ENCODE measurements around the gene SGCD.
A peak's percentile ranks its signal among the peaks of the same experiment; 100 is the strongest.

The SGCD gene

DNA sequence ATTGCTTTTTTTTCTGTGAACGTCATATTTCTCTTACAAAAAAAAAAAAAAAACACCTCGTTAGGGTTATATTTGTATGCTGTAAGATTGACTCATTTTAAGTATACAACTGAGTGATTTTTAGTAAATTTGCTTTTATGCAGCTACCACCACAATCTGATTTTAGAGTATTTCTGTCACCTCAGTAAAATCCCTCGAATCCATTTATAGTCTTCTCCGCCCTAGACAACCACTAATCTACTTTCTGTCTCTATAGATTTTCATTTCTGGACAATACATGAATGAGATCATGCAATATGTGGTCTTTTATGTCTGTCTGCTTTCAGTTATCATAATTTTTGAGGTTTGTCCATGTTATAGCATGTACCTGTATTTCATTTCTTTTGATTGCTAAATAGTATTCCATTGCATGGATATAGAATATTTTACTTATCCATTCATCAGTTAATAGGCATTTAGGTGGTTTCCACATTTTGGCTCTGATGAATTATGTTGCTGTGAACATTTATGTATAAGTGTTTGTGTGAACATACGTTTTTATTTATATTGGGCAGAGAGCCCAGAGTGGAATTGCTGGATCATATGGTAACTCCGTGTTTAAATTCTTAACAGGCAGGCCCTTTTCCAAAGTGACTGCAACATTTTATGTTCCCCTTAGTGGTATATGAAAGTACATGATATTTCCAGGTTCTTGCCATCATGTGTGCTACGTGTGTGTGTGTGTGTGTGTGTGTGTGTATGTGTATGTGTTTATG, 171.4 kb downstream of the SGCD start:
- H3K27ac ChIP-seq = no peak overlapping the region

DNA sequence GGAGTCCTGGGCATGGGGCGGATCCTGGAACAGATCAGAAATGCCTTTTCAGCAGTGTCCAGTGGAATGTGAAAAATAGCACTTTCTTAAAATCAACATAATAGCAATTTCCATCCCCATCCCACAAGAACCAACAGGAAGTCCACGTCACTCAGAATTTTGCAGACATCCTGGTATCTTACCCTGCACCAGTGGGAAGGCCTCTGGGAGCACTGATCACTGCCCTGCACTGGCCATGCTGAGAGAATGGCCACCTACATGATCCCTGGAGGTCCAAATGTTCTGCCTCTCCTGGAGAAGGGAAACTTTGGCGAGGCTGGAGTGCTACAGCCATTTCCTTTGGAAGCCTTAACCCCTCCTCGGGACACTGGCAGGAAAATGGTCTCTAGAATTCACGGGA, 173.8 kb downstream of the SGCD start:
- peak overlapping the region; percentile 29 for H3K27ac ChIP-seq
- TF ChIP-seq, protein P1, sequence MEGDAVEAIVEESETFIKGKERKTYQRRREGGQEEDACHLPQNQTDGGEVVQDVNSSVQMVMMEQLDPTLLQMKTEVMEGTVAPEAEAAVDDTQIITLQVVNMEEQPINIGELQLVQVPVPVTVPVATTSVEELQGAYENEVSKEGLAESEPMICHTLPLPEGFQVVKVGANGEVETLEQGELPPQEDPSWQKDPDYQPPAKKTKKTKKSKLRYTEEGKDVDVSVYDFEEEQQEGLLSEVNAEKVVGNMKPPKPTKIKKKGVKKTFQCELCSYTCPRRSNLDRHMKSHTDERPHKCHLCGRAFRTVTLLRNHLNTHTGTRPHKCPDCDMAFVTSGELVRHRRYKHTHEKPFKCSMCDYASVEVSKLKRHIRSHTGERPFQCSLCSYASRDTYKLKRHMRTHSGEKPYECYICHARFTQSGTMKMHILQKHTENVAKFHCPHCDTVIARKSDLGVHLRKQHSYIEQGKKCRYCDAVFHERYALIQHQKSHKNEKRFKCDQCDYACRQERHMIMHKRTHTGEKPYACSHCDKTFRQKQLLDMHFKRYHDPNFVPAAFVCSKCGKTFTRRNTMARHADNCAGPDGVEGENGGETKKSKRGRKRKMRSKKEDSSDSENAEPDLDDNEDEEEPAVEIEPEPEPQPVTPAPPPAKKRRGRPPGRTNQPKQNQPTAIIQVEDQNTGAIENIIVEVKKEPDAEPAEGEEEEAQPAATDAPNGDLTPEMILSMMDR (conservative IDR thresholded peaks at IDR 0.05) = no peak

More for the DNA sequence above, 171.4 kb downstream of the SGCD start:
- TF ChIP-seq, protein P1 (conservative IDR thresholded peaks at IDR 0.05) = no peak

DNA sequence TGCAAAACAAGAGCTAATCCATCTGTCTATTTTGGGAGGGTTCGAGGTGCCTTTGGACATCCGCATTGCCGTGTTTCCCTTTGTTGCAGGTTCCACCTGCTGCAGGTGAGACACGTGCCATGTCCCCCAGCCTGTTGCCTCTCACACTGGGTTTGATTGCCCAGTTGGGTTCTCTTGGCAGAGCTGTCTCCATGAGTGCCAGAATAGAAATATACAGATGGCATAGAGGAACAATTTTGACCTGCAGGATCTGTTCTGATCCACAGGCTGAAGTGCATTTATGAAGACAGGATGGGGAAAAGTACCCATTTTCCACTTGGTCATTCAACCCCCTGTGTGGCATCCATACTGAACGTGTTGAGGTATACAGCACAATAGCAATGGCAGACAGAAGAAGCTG, 178.1 kb downstream of the SGCD start:
- TF ChIP-seq, protein P1 (conservative IDR thresholded peaks at IDR 0.05) = no peak
- H3K27ac ChIP-seq = no peak overlapping the region

DNA sequence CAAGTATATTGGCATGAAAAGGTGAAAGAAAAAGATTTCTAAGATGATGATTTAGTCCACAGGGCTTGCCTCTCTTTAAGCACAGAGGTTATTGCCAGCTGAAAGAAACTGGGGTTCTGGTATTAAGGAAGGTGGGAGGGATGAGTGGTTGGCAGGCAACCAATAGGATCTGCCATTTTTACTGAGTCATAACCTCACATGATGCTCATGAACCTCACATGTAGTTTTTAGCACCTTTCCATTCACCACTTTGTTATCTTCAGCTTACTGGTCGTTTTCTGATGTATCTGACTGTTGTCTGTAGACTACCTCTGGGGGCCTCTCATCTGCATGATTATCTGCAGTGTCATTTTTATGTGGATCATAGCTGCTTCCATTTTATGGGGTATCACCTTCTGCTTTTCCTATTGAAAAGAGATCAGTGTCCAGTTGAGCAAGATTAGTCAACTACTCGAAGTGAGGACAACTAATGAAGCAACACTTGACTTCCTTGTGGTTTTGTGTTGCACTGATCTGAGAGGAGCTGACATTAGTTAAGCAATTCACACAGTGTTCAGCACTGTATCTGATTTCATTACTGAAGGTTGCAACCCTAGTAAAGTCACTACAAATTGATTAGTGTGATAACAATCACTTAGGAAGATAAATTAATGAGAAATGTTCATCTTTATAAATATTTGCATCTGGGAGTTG, 186.3 kb downstream of the SGCD start:
- H3K27ac ChIP-seq = no peak overlapping the region
- TF ChIP-seq, protein P1 (conservative IDR thresholded peaks at IDR 0.05) = no peak

GRCh38 chr5:156515121-156515520, 188.2 kb downstream of the SGCD start:
- no peak overlapping the region for H3K27ac ChIP-seq
- TF ChIP-seq, protein P1 (conservative IDR thresholded peaks at IDR 0.05) = no peak

GRCh38 chr5:156515803-156516360, 188.9 kb downstream of the SGCD start:
- no peak overlapping the region for H3K27ac ChIP-seq
- TF ChIP-seq, protein P1 (conservative IDR thresholded peaks at IDR 0.05) = no peak
